Measurements from ENCODE around the gene SATL1.
"Not testable (repeated sequence)": the region's sequence is repeated elsewhere in the genome, so short reads cannot be mapped to it uniquely, and the experiment has no call there.

The SATL1 gene, protein sequence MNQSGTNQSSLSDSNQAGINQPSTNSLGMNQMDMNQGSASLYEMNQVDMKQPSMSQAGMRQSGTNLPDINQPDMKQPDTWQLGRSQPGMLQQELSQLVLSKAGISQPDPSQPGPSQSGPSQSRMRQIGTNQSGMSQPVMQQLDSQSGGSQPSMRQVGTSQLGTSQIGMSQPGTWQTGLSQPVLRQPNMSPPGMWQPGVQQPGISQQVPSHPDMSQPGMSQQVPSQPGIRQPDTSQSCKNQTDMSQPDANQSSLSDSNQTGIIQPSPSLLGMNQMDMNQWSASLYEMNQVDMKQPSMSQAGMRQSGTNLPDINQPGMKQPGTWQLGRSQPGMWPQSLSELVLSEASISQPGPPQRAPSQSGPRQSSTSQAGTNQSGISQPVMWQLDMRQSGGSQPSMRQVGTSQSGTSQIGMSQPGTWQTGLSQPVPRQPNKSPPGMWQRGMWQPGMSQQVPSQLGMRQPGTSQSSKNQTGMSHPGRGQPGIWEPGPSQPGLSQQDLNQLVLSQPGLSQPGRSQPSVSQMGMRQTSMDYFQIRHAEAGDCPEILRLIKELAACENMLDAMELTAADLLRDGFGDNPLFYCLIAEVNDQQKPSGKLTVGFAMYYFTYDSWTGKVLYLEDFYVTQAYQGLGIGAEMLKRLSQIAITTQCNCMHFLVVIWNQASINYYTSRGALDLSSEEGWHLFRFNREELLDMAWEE

DNA sequence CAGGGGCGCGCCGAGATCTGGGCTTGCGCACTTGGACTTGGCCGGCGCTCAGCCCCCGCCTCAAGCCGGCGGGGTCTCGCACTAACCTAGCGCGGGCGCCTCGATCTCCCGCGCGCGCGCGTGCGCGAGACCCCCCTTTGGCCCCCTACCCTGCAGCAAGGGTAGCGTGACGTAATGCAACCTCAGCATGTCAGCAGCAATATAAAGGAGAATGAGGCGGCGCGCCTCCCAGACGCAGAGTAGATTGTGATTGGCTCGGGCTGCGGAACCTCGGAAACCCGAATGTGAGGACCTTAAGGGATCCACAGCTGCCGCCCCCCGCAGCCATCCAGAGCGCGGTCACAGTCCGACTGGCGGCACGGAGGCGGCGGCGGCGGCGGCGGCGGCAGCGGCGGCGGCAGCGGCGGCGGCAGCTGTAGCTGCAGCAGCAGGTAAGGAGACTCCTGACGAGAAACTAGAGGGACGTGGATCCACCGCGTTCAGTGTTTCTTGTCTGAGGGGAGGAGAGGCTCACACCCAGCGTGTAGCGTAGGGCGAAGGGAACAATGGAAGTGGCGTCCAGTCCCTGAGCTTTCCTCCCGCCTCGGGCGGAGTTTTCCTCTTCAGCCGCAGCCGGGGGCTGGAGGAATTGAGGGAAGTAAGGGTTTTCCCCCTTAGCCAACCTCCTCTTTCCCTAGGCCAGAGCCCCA, at the start of gene SATL1, which contains the start of gene ZNF711:
SATL1 (minus strand) TSS at position 19 of the 689 bp plus-strand sequence. CDS start 134,811 bp downstream, outside the sequence.
ZNF711 (plus strand) TSS at position 231 of the 689 bp plus-strand sequence. CDS start 3,582 bp downstream, outside the sequence.
- DNase-seq (ENCODE audit: low spot score) = peak; percentile 48

DNA sequence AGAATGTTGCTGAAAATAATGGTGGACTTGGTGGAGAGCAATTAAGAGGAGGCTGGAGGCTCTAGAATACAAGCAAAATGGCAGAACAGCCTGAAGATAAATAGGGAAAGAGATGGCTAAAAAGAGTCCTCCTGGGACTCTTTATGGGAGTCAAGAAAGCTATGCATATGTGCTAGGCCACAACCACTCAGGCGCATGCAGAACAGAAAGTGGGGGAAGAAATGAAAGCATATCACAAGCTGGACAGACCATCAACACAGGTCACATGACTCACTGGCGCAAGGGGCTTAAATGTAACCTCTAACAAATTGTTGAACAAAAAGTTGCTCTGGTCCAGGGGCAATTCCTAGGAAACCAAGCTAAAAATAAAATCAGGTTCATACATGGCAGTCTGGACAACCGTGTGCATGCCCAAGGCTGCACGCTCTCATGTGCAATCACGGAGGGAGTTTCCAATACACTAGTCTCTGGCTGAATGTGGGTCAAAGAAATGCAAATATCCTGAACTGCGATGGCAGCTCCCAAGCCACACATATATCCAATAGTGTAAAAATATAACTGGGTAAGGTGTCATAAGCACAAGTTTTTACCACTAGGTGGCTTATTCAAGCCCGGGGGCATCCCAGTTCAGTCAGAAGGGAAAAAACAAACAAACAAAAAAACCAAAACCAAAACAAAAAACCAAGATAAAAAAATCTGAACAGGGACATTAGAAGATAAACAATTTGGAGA, 45.6 kb upstream of the SATL1 start:
- no peak for DNase-seq (ENCODE audit: low spot score)

DNA sequence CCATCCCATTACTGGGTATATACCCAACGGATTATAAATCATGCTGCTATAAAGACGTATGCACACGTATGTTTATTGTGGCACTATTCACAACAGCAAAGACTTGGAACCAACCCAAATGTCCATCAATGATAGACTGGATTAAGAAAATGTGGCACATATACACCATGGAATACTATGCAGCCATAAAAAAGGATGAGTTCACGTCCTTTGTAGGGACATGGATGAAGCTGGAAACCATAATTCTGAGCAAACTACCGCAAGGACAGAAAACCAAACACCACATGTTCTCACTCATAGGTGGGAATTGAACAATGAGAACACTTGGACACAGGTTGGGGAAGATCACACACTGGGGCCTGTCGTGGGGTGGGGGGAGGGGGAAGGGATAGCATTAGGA, 41.7 kb upstream of the SATL1 start:
- DNase-seq (ENCODE audit: low spot score) = not testable (repeated sequence)

DNA sequence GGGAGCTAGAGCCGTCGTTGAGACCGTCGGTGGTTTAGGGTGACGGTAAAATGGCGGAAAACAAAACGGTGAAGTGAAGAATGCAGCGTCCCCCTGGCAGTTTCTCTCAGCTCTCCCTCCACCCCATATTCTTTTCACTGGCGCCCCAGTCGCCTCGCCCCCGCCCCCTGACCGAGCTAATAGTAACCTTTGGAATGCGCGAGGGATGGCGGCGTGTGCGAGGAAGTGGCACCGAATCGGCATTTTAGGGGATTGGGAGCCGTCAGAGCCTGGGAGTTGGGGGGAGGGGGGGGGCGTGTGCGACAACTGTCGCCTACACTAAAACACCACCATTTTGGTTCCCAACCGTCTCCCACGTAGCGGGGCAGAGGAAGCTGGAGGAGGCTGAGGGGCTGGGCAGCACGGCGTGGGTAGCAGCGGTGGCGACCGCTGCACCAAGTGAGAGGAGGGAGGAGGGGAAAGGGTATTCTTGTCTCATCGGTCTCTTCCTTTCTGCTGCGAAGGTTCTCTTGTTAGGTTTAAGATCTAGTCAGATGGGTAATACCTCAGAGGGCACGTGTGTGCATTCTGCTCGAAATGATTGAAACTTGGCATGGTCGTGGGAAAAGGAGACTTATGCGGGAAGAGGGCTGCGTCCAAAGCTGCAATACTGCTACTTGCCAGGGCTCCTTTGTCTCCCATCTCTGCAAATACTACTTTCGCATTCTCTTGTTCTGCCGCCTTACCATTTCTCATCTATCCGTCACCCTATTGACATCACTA, 1.1 kb upstream of the SATL1 start:
- peak; percentile 5 for DNase-seq (ENCODE audit: low spot score)

DNA sequence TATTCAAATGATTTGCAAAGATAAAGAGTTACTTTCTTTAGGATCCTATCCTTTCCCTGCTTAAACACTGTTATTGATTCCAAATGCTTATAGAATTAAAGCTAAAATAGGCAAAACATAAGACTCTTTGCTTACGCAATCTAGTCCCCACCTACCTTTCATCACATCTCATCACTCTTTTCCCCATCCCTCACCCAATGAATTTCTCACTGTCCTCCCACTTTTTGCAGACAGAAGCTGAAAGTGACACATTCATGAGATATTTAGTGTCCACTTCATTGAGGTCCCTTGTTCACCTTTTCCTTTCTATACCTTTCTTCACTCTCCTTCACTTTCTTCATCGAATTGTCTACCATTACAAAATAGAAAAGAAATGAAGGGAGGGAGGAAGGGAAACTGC, 424 bp downstream of the SATL1 start:
- DNase-seq (ENCODE audit: low spot score) = peak; percentile 0

DNA sequence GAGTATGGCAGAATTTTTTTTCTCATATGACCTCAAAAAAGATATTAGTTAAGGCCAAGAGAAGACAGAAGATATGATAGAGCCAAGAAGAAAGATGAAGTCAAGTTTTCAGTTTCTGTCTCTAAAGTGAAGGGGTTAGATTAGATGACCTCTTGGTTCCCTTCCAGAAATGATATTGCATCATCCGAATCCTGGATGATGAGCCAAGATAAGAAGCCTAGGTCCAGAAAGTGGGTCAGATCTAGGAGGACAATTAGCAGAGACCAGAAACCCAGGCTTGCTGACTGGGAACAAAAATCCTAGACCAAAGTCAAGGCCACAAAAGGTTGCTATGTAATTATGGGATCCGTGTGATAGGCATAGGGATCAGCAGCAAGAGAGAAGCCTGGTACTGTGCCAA, 20.2 kb downstream of the SATL1 start:
- DNase-seq (ENCODE audit: low spot score) = no peak

DNA sequence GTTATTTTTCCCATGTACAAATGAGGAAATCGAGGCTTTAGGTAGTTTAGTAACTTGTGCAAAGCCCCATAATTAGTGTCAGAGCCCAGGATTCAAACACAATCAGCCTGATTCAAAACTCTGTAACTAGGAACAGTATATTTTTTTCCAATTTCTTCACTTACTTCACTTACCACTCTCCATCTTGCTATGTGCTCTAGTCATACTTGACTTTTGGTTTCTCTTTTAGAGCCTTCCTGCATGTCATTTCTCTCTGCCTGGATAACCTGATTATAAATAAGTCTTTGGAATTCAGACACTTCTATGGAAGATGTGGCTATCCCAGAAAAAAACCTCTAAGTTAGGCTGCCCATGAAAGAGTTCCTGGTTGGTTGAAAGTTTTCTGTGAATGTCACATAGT, 22.2 kb downstream of the SATL1 start:
- DNase-seq (ENCODE audit: low spot score) = no peak

DNA sequence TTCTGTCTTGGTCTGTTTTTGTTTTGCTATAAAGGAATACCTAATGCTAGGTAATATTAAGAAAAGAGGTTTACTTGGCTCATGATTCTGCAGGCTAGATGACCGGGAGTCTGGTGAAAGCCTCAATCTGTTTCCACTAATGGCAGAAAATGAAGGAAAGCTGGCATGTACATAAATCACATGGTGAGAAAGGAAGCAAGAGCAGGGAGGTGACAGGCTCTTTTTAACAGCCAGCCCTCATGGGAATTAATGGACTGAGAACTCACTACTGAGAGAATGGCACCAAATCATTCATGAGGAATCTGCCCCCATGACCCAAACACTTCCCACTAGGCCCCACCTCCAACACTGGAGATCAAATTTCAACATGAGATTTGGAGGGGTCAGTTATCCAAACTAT, 27.6 kb downstream of the SATL1 start:
- DNase-seq (ENCODE audit: low spot score) = no peak

DNA sequence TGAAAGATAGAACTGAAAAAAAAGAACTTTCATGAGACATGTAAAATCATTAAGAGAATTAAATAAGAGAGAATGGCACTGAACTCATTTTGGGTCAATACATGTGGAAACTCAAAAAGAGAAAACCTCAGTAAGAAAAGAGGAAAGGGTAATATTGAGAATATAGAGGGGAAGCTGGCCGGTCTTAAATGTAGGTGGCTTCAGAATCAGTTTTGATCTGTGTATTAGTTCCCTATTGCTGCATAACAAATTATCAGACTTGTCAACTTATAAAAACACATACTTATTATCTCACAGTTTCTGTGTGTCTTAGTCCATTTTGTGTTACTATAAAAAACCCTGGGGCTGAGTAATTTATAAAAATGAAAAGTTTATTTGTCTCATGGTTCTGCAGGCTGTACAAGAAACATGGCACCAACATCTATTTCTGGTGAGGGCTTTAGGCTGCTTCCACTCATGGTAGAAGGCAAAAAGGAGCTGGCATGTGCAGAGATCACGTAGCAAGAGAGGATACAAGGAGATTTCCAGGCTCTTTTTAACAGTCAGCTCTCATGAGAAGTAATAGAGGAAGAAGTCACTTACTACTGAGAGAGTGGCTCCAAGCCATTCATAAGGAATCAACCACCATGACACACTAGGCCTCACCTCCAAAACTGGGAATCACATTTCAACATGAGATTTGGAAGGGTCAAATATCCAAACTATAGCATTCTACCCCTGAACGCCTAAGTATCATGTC, 29.6 kb downstream of the SATL1 start:
- DNase-seq (ENCODE audit: low spot score) = no peak

DNA sequence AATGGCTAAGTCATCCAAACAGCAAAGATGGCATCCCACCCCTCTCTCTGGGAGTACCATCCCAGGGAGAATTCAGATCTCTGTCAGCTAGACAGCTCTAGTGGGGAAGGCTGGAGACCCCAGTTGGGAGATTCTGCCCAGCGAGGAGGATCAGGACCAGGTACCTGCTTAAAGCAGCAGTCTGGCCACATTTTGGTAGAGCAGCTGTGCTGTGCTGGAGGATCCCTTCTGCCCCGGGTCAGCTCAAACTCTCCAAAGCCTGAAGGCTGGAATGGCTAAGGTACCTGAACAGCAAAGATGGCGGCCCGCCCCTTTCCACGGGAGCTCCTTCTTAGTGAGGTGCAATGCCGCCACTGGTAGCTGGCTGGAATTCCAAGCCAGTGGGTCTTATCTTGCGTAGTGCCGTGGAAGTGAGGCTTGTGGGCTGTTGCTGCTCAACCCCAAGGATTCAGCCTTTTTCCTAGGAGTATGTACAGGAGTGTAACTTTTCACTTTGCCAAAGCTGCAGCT, 40.1 kb downstream of the SATL1 start:
- DNase-seq (ENCODE audit: low spot score) = no peak

DNA sequence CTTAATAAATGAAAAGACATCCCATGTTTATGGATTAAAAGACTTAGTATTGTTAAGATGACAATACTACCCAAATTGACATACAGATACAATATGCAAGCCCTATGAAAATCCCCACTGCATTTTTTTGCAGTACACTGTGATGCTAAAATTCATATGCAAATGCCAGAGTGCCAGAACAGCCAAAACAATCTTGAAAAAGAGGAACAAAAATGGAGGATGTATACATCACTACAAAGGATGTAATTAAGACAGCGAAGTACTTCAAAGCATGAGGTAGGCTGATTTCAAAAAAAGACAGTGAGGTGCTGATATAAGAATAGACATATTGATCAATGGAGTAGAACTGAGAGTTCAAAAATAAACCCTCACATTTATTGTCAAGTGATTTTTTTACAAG, 47.3 kb downstream of the SATL1 start:
- no peak for DNase-seq (ENCODE audit: low spot score)

DNA sequence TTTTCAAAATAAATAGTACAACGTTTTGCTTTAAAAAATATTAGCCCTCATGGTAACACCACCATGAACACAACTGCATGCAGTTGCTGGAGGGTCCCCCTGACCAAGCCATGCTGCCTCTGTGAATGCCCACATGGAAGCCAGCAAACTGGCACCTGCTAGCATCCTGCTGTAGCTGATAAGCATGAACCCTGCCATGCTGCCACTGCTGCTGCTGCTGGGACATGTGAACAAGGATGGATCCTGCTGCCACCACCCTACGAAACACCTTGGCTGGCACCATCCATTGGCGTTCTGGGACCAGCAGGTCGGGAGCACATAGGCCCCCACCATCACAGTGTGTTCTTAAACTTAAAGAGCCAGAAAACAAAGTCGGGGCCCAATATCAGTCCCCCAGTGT, 83.9 kb downstream of the SATL1 start:
- no peak for DNase-seq (ENCODE audit: low spot score)

DNA sequence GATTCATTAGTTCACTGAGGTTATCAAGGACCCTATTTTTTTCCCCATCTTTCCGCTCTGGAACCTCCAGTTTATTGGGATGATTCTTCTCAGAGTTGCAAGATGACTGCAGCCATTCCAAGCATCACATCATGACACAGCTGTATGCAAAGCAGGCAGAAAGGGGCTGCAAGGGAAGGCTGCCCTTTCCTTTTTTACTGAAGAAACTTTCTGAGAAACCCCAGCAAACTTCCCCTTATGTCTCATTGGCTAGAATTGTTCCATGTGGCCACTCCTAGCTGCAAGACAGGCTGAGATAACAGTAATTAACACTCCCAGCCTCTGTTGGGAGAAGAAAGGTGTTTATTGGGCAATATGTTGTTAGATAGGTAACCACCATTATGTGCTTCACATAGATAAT, 102.6 kb downstream of the SATL1 start:
- DNase-seq (ENCODE audit: low spot score) = no peak

DNA sequence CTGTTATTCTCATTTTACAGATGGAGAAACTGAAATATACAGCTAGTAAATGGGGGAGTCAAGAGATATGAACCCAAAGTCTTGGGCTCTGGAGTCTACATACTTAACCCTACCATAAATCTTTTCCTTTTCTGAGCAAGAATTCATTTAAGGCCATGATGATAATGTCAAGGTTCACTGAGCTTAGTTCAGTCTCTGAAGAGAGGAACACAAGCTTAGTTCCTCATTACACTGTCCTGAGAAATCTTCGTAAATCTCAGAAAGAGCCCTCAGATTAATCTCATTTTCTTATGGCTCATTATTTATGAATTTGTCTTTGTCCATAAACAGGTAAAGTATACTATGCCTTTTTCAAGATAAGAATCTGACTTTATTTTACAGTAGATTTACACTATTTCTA, 104.2 kb downstream of the SATL1 start:
- no peak for DNase-seq (ENCODE audit: low spot score)

DNA sequence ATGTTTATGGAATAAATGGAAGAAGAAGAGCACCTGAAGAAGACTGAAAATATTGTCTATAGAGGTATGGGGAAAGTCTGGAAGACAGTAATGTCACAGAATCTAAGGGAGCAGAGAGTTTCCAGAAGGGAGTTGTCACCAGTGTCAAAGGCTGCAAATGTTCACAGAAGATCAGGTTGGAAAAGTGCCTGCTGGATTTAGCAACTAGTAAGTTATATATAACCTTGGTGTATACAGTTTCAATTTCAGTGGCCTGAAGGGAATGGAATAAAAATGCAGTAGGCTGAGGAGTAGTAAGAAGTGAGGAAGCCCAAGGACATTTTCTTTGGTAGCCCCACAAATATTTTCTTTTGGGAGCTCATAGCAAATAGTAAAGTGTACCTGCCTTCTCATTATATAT, 107.2 kb downstream of the SATL1 start:
- no peak for DNase-seq (ENCODE audit: low spot score)

DNA sequence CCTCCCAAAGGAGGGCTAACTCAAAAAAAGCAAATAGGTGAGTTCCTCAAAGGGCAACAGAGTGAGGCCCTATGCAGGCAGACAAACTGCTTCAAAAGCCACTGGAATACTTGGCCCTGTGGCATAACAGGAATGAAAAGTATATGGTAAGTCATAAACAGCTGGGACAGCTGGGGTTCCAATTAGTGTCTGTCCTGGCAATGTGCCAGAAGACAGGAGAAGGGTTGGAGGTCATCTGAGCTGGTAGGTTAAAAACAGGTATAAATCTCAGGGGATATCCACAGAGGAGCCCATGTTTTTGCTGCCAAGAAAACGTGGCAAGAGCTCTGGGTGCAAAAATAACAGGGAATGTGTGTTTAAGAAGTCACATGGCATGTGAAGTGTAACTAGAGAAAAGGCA, 128.3 kb downstream of the SATL1 start:
- DNase-seq (ENCODE audit: low spot score) = no peak

DNA sequence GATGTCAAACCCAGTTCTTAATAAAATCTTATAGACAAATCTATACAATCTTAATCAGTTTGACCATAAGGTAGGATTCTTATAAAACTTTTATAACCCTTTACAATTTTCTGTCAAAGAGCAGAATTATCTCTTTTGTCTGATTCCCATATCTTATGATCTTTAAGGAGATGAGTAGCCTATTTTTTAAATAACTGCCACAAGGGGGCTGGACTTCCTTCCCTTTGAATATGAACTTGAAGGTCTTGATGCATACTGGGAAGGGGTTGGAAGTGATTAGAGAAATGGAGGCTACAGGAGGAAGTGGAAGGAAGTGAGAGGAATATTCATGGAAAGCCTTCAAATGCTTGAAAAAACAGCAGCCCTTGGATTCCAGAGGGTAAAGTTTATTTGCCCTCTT, 128.8 kb downstream of the SATL1 start:
- DNase-seq (ENCODE audit: low spot score) = no peak

DNA sequence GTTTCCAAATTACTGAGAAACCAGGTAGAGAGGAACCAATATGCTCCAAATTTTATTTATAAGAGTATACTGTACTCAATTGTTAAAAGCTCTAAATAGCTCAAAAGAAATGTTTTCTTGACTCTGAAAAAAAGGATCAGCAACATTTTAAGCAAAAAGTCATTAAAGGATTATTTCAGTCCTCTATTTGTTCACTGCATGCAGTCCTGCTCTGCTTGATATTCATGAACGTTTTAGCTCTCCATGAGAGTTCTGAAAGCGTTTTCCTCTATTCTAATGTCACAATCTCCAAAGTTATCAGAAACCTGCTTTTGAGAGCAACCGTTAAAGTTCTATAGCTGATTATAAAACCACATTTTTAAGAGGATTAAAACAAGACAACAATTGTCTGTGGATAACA, 129.4 kb downstream of the SATL1 start:
- DNase-seq (ENCODE audit: low spot score) = no peak

DNA sequence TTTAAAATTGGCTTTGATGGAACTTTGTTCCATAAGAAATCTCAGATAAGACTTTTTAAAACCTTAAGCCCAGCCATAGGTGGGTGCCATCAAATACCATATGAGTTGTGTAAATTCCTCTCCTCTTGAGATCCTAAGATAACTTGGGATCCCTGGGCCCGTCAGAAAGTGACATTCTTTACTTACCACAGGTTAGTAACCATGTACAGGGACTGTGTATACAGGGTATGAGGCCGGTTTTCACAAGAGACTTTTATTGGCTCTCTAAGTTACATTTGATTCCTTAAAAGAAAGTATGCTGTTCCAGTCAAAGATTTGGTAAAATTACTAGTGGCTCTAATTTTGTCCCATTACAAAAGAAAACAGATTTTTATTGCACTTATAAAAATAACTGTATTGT, 129.8 kb downstream of the SATL1 start:
- DNase-seq (ENCODE audit: low spot score) = no peak

DNA sequence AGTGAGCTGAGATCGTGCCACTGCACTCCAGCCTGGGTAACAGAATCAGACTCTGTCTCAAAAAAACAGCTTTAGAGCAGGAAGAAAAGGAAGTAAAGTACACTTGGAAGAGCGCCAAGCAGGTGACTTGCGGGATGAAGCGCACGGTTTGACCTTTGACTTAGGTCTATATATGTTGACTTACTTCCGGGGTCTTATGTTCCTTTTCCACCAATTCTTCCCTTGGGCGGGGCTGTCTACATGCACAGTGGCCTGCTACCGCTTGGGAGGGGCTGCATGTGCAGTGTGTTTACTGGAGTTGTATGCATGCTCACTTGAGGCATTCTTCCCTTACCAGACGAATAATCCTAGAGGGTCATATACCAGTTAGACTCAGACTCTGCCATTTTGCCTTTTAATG, 131.3 kb downstream of the SATL1 start:
- DNase-seq (ENCODE audit: low spot score) = no peak
